ENCODE results near the gene PTPRD.

GRCh38 chr9:9817176-9817575, 795.6 kb downstream of the PTPRD start:
- no peak for TF ChIP-seq CTCF (conservative IDR thresholded peaks at IDR 0.05; ENCODE audit: low read depth in 2 of 2)
- no peak for TF ChIP-seq POLR2AphosphoS5 (IDR thresholded peaks at IDR 0.05; ENCODE audit: low read depth)
- no peak for TF ChIP-seq REST (IDR thresholded peaks at IDR 0.05; ENCODE audit: unreplicated experiment)
- TF ChIP-seq CREB1 (CRISPR knock-in tag; IDR thresholded peaks at IDR 0.05; ENCODE audit: low read depth), result no peak
- no peak for TF ChIP-seq EZH2 (IDR thresholded peaks at IDR 0.05; ENCODE audit: low read depth, unreplicated experiment)
